SU-DHL-6 (cell line): ENCODE measurements around the gene SLC4A2.

ENCODE experiments used
- H2AFZ ChIP-seq: fragments of 200-600 bp; sonication (generic); 2 replicates; pipeline ENCODE4 v1.6.1; 2014; ENCODE audit warnings: low read depth, mild to moderate bottlenecking, moderate library complexity, mixed read lengths, antibody characterized with exemption, low read length; ENCODE audit not compliant: severe bottlenecking
- H3F3A ChIP-seq: fragments of 200-600 bp; shearing (Covaris generic); 2 replicates; pipeline ENCODE4 v1.6.0; 2016; ENCODE audit warnings: antibody characterized with exemption, mild to moderate bottlenecking; ENCODE audit not compliant: insufficient read depth
- H3K27ac ChIP-seq: fragments of 200-600 bp; sonication (generic); 2 replicates; pipeline ENCODE4 v1.5.1; 2016; ENCODE audit warnings: low read depth, mild to moderate bottlenecking, low read length, moderate library complexity, mixed read lengths
- H3K27me3 ChIP-seq: fragments of 200-600 bp; sonication (generic), shearing (Covaris generic); 2 replicates; pipeline ENCODE4 v1.6.0; 2014; ENCODE audit warnings: mild to moderate bottlenecking, low read length
- H3K36me3 ChIP-seq: fragments of 200-600 bp; sonication (generic); 2 replicates; pipeline ENCODE4 v1.6.1; 2014; ENCODE audit warnings: mild to moderate bottlenecking, low read length, mixed read lengths
- H3K4me2 ChIP-seq: fragments of 300-600, 200-600 bp; shearing (Covaris generic), sonication (generic); 2 replicates; pipeline ENCODE4 v1.6.0; 2014; ENCODE audit warnings: low read length, low read depth, mild to moderate bottlenecking; ENCODE audit not compliant: poor library complexity, severe bottlenecking
- H3K4me3 ChIP-seq: fragments of 200-600 bp; sonication (generic); 2 replicates; pipeline ENCODE4 v1.5.1; 2014; ENCODE audit warnings: antibody characterized with exemption, low read length, mild to moderate bottlenecking, mixed read lengths; ENCODE audit not compliant: insufficient read depth, poor library complexity, severe bottlenecking
- H3K79me2 ChIP-seq: fragments of 200-600 bp; sonication (generic); 2 replicates; pipeline ENCODE4 v1.6.1; 2014; ENCODE audit warnings: mild to moderate bottlenecking, low read length, moderate library complexity; ENCODE audit not compliant: insufficient read depth
- H3K9ac ChIP-seq: fragments of 200-600 bp; sonication (generic); 2 replicates; pipeline ENCODE4 v1.7.0; 2014; ENCODE audit warnings: mild to moderate bottlenecking, low read length
- H3K9me2 ChIP-seq: fragments of 200-600 bp; sonication (generic); replicated peaks from 2 replicates; pipeline ENCODE4 v1.6.1; 2014; ENCODE audit warnings: low read length; ENCODE audit not compliant: insufficient read depth
- H3K9me3 ChIP-seq: fragments of 200-600 bp; sonication (generic); 2 replicates; pipeline ENCODE4 v1.6.1; 2014; ENCODE audit warnings: low read length, mixed read lengths; ENCODE audit not compliant: insufficient read depth
- H4K20me1 ChIP-seq: fragments of 200-600 bp; sonication (generic); 2 replicates; pipeline ENCODE4 v1.6.1; 2014; ENCODE audit warnings: low read depth, mild to moderate bottlenecking, antibody characterized with exemption, low read length, moderate library complexity, mixed read lengths
- CTCF ChIP-seq: fragments of 200-600 bp; sonication (generic); IDR thresholded peaks from one replicate; pipeline ENCODE4 v1.5.1; 2017; ENCODE audit warnings: antibody characterized with exemption, mild to moderate bottlenecking, low read length, moderate library complexity; ENCODE audit not compliant: insufficient read depth, poor library complexity, severe bottlenecking
- EZH2phosphoT487 ChIP-seq: fragments of 200-600 bp; sonication (generic), shearing (Covaris generic); conservative IDR thresholded peaks from 2 replicates; pipeline ENCODE4 v1.6.1; 2018; ENCODE audit warnings: mild to moderate bottlenecking, antibody characterized with exemption, low read length, moderate library complexity, mixed read lengths

Gene SLC4A2

GRCh38 chr7:151017953-151018420, 41.4 kb upstream of the SLC4A2 start:
- H3K9ac ChIP-seq, result peak overlapping the region; percentile 24; the same call in 1 of the 2 replicates
- no peaks in the 10 kb centered on the region for H3F3A ChIP-seq
- no peaks in the 10 kb centered on the region for H4K20me1 ChIP-seq
- no peaks in the 10 kb centered on the region for H3K36me3 ChIP-seq
- no peaks in the 10 kb centered on the region for H3K9me3 ChIP-seq
- H3K27me3 ChIP-seq, result no peaks in the 10 kb centered on the region
- TF ChIP-seq CTCF, result peak; percentile 89
- no peak for TF ChIP-seq EZH2phosphoT487
- H3K27ac ChIP-seq, result no peak overlapping the region
- H3K4me2 ChIP-seq, result peak overlapping the region; percentile 40
- no peaks in the 10 kb centered on the region for H3K9me2 ChIP-seq
- no peak overlapping the region for H3K4me3 ChIP-seq
- H3K79me2 ChIP-seq, result no peaks in the 10 kb centered on the region
- peak overlapping the region; percentile 38 for H2AFZ ChIP-seq

DNA sequence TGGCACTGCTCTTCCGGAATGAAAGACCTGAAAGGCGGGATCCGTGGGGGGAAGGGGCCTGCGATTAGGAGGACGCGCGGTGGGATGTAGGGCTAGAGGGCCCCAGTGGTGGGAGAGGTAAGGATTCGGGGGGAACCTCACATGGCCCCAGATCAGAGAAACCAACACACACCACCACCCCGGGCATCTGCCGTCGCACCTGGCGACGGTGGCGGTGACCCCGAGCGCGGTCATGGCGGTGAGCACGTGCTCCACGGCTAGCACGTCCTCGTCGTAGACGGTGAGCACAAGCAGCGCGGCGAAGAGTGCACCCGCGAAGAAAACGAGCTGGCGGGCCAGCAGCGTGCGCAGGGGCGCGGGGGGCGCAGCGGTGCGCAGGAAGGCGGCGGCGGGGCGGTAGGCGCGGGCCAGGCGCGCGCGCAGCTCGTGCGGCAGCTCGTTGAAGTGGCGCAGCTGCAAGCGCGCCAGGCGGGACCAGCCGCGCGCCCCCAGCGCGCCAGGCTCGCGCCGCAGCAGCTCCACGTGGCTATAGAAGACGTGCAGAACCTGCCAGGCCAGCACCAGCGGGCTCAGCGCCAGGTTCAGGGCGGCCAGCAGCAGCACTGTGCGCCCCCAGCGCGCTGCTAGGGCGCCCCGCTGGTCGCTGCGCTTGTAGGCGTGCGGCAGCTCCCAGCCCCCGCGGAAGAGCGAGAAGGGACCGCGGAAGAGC, 40.8 kb upstream of the SLC4A2 start:
- H3K27me3 ChIP-seq, result no peaks in the 10 kb centered on the region
- H3K9ac ChIP-seq, result no peak overlapping the region
- TF ChIP-seq EZH2phosphoT487, result no peak
- TF ChIP-seq CTCF, result no peak
- H3K4me2 ChIP-seq, result peak overlapping the region; percentile 40
- H3F3A ChIP-seq, result no peaks in the 10 kb centered on the region
- H3K4me3 ChIP-seq, result no peak overlapping the region
- no peaks in the 10 kb centered on the region for H3K9me3 ChIP-seq
- H3K79me2 ChIP-seq, result no peaks in the 10 kb centered on the region
- H3K9me2 ChIP-seq, result no peaks in the 10 kb centered on the region
- no peaks in the 10 kb centered on the region for H4K20me1 ChIP-seq
- no peak overlapping the region for H2AFZ ChIP-seq
- no peak overlapping the region for H3K27ac ChIP-seq
- H3K36me3 ChIP-seq, result no peaks in the 10 kb centered on the region

DNA sequence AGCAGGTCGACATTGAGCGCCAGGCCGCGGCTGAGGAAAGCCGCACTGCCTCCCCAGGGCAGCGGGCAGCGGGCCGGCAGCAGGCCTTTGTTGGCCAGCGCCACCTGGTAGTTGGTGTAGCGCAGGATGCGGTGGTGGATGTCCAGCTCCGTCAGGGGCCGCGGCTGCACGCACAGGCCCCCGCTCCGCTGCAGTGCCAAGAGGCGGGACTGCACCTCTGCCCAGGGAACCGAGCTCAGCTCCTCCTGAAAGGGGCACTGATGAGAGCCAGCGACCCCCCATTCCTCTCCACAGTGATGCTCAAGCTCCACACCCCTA, 40.3 kb upstream of the SLC4A2 start:
- H3K4me3 ChIP-seq, result no peak overlapping the region
- H4K20me1 ChIP-seq, result no peaks in the 10 kb centered on the region
- no peak overlapping the region for H2AFZ ChIP-seq
- no peaks in the 10 kb centered on the region for H3K36me3 ChIP-seq
- no peak overlapping the region for H3K4me2 ChIP-seq
- no peak overlapping the region for H3K27ac ChIP-seq
- H3K79me2 ChIP-seq, result no peaks in the 10 kb centered on the region
- no peak overlapping the region for H3K9ac ChIP-seq
- no peaks in the 10 kb centered on the region for H3K27me3 ChIP-seq
- no peaks in the 10 kb centered on the region for H3F3A ChIP-seq
- TF ChIP-seq EZH2phosphoT487 (no peak), CTCF (no peak)
- no peaks in the 10 kb centered on the region for H3K9me3 ChIP-seq
- no peaks in the 10 kb centered on the region for H3K9me2 ChIP-seq
